ENCODE data around the gene FIP1L1. TPM values are rescaled to one million over a fixed set of nuclear protein-coding genes. Genes with fewer than 3 reads are reported as not detected.

FIP1L1 gene
- total and polyA plus RNA-seq, 2 donors (not counting 3 experiments of a cell fraction or from before 2014, with no cell fraction given) = 18.9 to 51.9 TPM

- Histone ChIP-seq H3K36me3 (ENCODE audit: control insufficient read depth in 2 of 2, extremely low read depth in 1 of 2, insufficient read depth in 2 of 2, low read length in 2 of 2) (peaks cover 0 to 3% of the 10 kb centered on the region in 2 experiments), H4K20me1 (replicated peaks; ENCODE audit: control insufficient read depth, extremely low read depth, insufficient read depth, low read length) (no peaks in the 10 kb centered on the region), H3K9me1 (replicated peaks; ENCODE audit: control insufficient read depth, extremely low read depth, insufficient read depth, low read length) (no peaks in the 10 kb centered on the region), H3K27ac (ENCODE audit: insufficient read depth, low read depth, low read length) (no peak overlapping the region), H3K9me3 (replicated peaks; ENCODE audit: control insufficient read depth, insufficient read depth, low read length) (no peaks in the 10 kb centered on the region), H3K4me1 (ENCODE audit: control insufficient read depth, extremely low read depth, insufficient read depth, low read length) (no peaks in the 10 kb centered on the region), H3K4me3 (replicated peaks in 1 of 3; ENCODE audit: insufficient read depth in 1 of 3, low read depth in 1 of 3, low read length in 3 of 3) (no peak overlapping the region), H3K4me2 (ENCODE audit: insufficient read depth, low read length) (no peak overlapping the region), H3K9ac (replicated peaks; ENCODE audit: extremely low read depth, insufficient read depth, low read length) (no peak overlapping the region), H2AFZ (ENCODE audit: low read depth, low read length) (no peak overlapping the region), H3K79me2 (ENCODE audit: control insufficient read depth, insufficient read depth, low read length) (no peaks in the 10 kb centered on the region), H3K27me3 (ENCODE audit: control insufficient read depth in 2 of 2, insufficient read depth in 2 of 2, low read length in 2 of 2) (no peaks in the 10 kb centered on the region)
- no peak for FAIRE-seq
- intact Hi-C loops (cut with micrococcal nuclease) = no loop called here
- no TSS peak for BruUV-seq (replicated peaks)
- dilution Hi-C loops (cut with MboI; ENCODE audit: extremely low pct_ligation_motif_present, low sequenced_read_pairs) = no loop called here
- TF ChIP-seq EZH2 (IDR thresholded peaks at IDR 0.05; ENCODE audit: borderline replicate concordance, low read depth, low read length, severe bottlenecking) (no peak), FOS (IDR thresholded peaks at IDR 0.05; ENCODE audit: borderline replicate concordance, insufficient read depth, low read length) (no peak), GATA2 (IDR thresholded peaks at IDR 0.05; ENCODE audit: insufficient read depth, insufficient read length, low read depth, low read length) (no peak), POLR2AphosphoS5 (IDR thresholded peaks at IDR 0.05; ENCODE audit: insufficient read depth, low read depth, low read length) (no peak), CTCF (IDR thresholded peaks at IDR 0.05; ENCODE audit: extremely low read depth in 1 of 2, insufficient read depth in 1 of 2, low read depth in 1 of 2, low read length in 2 of 2) (no peak), MYC (IDR thresholded peaks at IDR 0.05; ENCODE audit: low read depth, low read length) (no peak), POLR2A (IDR thresholded peaks at IDR 0.05; ENCODE audit: low read depth, low read length) (no peak), JUN (IDR thresholded peaks at IDR 0.05; ENCODE audit: borderline replicate concordance, insufficient read depth, insufficient read length, low read depth) (no peak)
- TF ChIP-seq, protein P1, sequence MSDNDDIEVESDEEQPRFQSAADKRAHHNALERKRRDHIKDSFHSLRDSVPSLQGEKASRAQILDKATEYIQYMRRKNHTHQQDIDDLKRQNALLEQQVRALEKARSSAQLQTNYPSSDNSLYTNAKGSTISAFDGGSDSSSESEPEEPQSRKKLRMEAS (IDR thresholded peaks at IDR 0.05; ENCODE audit: insufficient read depth, insufficient read length) = no peak
- ChIA-PET CTCF (no interaction called here), POLR2A (no interaction called here)
- DNase-seq (ENCODE audit: low read depth, low spot score) = no peak
Observed at GRCh38 chr4:53444954-53445353, 67.5 kb downstream of the FIP1L1 start.

Measured in endothelial cell of umbilical vein (primary cell).